Glomerular endothelial cell (primary cell): Measurements from ENCODE around the gene LCE5A. TPM values are rescaled to one million over a fixed set of nuclear protein-coding genes. Genes with fewer than 3 reads are reported as not detected.
A peak's percentile ranks its signal among the peaks of the same experiment; 100 is the strongest.
"Not testable (repeated sequence)": the region's sequence is repeated elsewhere in the genome, so short reads cannot be mapped to it uniquely, and the experiment has no call there.

Experiments used
- DNase-seq: peaks from one replicate; pipeline ENCODE4 v3.0.0-alpha.2; 2011; ENCODE audit warnings: low read depth, low spot score; ENCODE audit errors: extremely low read depth
- total RNA-seq: library from RNA; depleted of rRNA; stranded (reverse); fragments of >200 nt; gene quantifications from 2 replicates; pipeline ENCODE4 v1.2.3, GENCODE V29; 2015

The LCE5A gene, protein sequence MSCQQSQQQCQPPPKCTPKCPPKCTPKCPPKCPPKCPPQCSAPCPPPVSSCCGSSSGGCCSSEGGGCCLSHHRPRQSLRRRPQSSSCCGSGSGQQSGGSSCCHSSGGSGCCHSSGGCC
- not detected in 2 replicates for total RNA-seq

- no peak for DNase-seq
Measured at GRCh38 chr1:152510503-152510902, at the start of gene LCE5A. Gene LCE5A (plus strand): TSS chr1:152510803. CDS start chr1:152511535, 732 bp downstream.

- peak; percentile 33 for DNase-seq
Measured at GRCh38 chr1:152461544-152461943, 49.1 kb upstream of the LCE5A start.

DNA sequence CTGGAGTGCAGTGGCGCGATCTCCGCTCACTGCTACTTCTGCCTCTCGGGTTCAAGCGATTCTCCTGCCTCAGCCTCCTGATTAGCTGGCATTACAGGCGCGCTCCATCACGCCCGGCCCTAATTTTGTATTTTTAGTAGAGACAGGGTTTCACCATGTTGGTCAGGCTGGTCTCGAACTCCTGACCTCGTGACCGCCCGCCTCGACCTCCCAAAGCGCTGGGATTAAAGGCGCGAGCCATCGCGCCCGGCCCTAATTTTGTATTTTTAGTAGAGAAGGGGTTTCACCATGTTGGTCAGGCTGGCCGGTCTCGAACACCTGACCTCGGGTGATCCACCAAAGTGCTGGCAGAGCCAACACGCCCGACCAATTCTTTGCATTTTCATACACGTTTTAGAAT, 48.0 kb upstream of the LCE5A start:
- no peak for DNase-seq

GRCh38 chr1:152466217-152466616, 44.4 kb upstream of the LCE5A start:
- DNase-seq, result no peak

DNA sequence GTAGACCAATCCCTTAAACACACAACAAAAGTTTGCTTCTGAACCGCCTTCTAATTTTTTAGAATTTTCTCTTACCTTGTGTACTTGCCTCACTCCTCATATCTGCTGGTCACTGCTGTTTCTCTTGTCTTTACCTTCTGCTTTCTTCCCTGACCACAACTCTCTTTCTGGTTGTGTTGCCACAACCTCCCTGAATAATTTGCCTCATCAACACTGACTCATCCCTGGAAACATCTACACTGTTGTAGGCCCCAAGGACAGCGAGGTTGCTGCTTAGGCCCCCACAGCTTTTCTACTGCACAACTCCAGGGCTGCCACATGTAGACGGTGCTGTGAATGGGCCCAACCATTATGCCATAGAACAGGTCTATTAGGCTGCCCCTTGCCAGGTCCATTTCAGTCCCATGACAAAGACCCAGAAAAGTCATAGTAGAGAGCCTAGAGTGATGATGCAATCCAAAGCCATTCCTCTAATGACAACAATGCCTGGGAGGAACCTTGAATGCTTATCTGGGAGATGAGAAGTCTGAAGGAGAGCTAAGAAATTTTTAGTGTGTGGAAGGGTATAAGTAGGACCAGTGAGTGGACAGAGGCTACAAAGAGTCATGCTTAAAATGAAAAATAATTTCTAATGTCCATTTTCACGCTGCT, 36.6 kb upstream of the LCE5A start:
- no peak for DNase-seq

GRCh38 chr1:152479792-152480595, 30.6 kb upstream of the LCE5A start:
- no peak for DNase-seq

DNA sequence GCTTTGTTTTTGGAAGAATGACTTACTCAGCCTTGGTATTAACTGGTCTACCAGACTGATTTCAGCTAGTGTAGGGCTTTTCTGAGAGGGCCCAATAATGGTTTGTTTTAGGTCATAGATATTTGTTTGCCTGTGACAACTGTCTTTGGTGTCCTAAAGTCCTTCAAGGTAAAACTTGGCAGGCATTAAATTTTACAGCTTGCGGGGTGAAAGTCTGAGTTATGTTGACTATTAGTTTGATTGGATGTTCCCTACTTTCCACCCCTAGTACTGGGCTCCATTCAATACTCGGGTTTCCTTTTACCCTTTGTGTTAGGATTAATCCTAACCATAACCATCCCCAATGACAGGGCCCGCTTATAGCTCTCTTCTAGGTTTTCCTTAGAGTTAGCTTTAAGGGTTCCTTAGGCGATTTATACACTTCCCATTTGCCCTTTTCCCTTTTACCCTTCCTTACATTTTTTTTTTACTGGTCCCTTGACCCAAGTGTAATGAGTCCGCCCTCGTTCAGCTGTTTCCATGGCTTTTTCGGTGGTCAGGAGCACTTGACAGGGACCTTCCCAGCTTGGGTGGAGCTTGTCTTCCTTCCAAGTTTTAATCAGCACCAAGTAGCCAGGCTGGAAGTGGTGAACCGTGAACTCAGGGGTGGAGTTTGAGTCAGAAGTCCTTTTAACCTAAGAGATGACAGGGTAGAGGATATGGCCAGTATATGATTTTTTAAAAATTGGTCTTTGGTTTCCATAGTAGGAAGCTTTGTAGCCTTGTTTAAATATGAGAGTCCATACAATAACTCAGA, 28.5 kb upstream of the LCE5A start:
- no peak for DNase-seq

DNA sequence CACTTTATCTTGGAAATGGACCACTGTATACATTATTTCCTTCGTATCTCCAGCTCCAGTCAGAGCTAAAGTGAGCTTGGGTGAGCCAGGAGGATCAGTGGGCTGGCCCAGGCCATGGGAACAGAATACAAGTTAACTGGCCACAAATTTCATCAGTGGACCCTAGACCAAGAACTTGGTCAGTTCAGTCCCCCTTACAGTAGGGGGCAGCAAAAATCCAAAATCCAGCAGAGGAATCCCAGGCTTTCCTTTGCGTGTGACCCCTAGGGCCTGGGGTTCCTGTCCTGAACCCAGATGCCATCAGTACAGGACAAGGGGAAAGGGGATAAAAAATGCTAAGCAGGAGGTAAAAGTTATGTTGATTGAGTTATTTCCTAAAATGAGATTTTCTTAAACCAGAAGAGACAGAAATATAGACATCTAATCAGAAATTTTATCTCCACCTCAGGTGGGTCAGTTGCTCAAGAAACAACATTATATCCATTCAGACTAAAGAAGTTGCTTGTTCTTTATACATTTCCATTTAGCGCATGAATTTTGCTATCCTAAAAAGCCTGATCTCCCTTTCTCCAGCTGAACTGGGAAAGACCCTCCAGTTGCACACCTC, 24.1 kb upstream of the LCE5A start:
- DNase-seq, result no peak

DNA sequence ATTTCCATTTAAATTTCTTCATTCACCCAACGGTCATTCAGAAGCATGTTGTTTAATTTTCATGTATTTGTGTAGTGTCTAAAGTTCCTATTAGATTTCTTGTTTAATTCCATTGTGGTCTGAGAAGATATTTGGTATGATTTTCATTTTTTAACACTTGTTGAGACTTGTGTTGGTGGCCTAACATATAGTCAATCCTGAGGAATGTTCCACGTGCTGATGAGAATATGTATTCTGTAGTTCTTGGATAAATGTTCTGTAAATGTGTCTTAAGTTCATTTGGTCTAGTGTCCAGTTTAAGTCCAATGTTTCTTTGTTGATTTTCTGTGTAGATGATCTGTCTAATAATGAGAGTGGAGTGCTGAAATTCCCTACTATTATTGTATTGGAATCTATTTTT, 22.7 kb upstream of the LCE5A start:
- no peak for DNase-seq

GRCh38 chr1:152491537-152491936, 19.1 kb upstream of the LCE5A start:
- DNase-seq, result not testable (repeated sequence)

DNA sequence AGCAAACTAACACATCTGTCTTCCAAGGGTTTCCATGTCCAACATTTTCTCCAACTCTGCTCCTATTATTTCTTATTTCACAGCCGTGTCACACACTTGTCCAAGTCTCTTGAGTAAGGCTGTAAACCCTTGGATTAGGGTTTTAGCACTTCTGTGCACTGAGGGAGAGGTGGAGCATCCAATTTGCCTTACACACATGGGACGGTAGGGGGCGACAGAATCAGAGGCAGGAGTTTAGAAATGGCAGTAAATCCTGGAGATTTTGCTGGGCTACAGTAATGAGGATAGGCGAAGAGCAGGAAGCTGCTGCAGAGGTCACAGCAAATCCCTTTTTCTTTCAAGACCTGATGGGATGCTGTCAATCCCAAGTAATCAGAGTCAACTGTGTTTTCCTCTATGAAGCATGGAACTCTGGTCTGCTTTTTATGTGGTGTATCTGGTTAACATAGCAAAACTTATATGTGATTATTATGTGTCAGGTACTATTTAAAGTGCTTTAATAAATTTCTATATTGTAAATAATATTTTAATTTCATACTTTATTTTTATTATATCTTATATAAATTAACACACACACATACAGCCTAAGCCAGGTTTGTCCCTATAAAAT, 15.4 kb upstream of the LCE5A start:
- DNase-seq, result no peak

- DNase-seq, result no peak
Measured at GRCh38 chr1:152497273-152497672, 13.3 kb upstream of the LCE5A start.

- no peak for DNase-seq
Measured at GRCh38 chr1:152501704-152502103, 8.9 kb upstream of the LCE5A start.

DNA sequence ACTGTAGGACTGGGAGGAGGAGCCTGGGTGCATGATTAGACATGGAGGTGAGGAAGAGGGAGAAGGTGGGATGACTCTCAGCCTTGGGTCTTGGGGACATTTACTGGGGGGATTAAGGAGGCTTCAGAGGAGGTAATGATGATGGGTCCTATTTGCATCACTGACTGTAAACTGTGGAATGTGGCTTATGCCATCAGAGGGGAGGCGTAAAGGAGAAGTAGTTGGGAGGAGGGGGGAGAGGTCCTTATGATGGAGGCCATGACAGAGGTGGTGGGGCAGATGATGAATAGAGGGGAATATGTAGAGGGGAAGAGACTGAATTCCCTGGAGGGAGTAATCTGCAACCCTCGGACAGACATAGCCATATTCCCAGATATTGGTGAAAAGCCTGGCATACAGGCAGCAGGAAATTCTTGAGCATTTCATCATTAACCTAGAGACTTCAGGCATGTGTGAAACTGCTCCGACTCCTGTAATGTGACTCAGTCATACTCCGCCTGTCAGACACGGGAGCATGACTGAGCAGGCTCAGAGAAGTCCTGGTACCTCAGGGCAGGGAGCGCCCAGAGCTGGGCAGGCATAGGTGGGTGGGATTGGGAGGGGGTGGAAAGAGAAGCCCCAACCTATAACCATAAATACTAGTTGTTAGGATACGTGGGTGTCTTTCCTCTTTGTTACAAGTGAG, 8.0 kb upstream of the LCE5A start:
- no peak for DNase-seq

DNA sequence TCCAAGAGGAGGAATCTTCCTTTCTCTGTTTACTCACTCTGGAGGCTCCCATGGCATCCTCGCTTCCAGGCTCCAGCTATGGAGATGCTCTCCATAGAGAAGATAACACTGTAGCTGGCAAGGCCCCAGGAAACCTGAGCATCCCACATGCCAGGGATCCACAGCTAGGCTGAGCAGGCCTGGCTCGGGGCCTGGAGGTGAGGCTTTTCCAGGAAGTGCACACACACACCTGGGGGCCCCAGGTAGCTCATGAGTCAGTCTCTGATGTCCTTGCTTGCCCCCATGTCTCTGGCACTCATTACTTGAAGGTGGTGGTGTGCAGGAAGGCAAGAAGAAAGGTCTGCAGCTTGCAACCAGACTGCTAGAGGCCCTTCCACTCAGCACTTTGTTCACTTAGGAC, 5.5 kb upstream of the LCE5A start:
- no peak for DNase-seq

- DNase-seq, result no peak
Measured at GRCh38 chr1:152506899-152507498, 3.6 kb upstream of the LCE5A start.

GRCh38 chr1:152511596-152511995, 993 bp downstream of the LCE5A start:
- DNase-seq, result no peak

DNA sequence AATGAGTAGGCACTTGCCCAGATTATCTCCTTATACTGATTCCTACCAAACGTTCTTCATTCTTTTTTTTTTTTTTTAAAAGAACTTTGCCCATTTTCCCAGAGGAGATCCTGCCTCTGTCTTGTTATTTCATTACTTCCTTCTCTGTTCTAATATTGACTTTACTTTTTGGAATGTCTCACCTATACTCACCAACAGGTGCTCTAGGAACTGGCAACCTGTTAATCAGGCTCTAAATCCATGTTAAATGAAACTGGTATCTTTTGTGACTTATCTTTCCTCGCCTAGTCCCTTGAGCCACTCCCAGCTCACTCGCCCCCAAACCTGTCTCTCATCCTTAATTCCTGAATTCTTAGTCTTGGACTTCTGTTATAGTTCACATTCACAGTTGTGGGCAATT, 2.5 kb downstream of the LCE5A start:
- no peak for DNase-seq

DNA sequence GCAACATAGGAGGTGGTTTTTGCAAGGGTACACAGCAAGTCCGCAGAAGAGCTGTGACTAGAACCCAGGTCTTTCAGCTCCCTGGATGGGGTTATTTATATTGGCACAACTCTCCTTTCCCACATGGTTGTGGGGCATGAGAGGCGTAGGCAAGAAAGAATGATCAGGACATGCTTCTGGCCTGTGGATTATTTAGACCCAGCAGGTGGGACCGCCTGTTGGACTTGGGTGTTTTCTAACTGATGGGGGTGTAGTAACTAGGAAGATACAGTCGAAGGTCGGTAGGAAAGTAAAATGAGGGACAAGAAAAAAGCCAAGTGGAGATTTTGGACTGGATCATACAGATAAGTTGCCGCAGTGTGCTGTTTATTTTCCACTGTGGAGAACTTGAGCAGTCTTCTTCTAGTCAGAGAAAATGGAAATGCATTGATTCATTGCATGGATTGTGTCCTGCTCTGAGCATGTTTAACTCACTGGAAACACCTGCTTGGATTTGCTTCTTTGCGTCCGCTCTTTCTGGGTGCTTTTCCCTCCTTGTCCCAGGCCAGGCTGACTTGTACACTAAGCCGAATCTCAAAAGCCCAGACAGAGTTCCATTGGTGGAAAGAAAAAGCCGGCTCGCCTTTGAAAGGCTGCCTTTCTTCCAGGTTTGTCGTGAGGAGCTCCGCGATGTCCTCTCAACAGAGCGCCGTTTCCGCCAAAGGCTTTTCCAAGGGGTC, 4.3 kb downstream of the LCE5A start:
- no peak for DNase-seq
